H1 (cell line): ENCODE measurements around the gene BTBD9.

ENCODE experiments used
- ATF3 ChIP-seq: IDR thresholded peaks from 2 replicates; pipeline ENCODE4 v1.6.1; 2011; ENCODE audit warnings: low read depth, mild to moderate bottlenecking, low read length; ENCODE audit not compliant: insufficient read depth
- CBX5 ChIP-seq: fragments of 300-800, 300-1000 bp; sonication (generic); IDR thresholded peaks from 2 replicates; pipeline ENCODE4 v1.7.1; 2016; ENCODE audit warnings: antibody characterized with exemption, low read length, low read depth
- CHD2 ChIP-seq: IDR thresholded peaks from 2 replicates; pipeline ENCODE4 v1.6.1; 2012; ENCODE audit warnings: low read length, improper control_type of control experiment
- CTCF ChIP-seq, 3 experiments: IDR thresholded peaks; 1 replicate in 2 of 3; 2 replicates in 1 of 3; pipeline versions ENCODE4 v1.5.1 to v1.6.1; 2011; ENCODE audit warnings: low read length in 3 of 3, mild to moderate bottlenecking in 3 of 3, inconsistent platforms in 2 of 3, low read depth in 1 of 3, moderate library complexity in 1 of 3; ENCODE audit not compliant: insufficient read depth in 1 of 3; ENCODE audit errors: control extremely low read depth in 1 of 3
- EGR1 ChIP-seq: IDR thresholded peaks from 2 replicates; pipeline ENCODE4 v1.6.1; 2011; ENCODE audit warnings: low read depth, low read length, borderline replicate concordance
- EP300 ChIP-seq, 2 experiments: IDR thresholded peaks; 1 replicate in 1 of 2; 2 replicates in 1 of 2; pipeline ENCODE4 v1.6.1; 2011 to 2012; ENCODE audit warnings: low read depth in 2 of 2, low read length in 2 of 2, mild to moderate bottlenecking in 2 of 2, borderline replicate concordance in 1 of 2, inconsistent platforms in 1 of 2, moderate library complexity in 1 of 2
- GABPA ChIP-seq: IDR thresholded peaks from 2 replicates; pipeline ENCODE4 v1.6.1; 2011; ENCODE audit warnings: mild to moderate bottlenecking, low read length, moderate library complexity, borderline replicate concordance; ENCODE audit not compliant: insufficient read depth
- POLR2A ChIP-seq, 2 experiments: IDR thresholded peaks; 1 replicate in 1 of 2; 2 replicates in 1 of 2; pipeline ENCODE4 v1.6.1; 2011; ENCODE audit warnings: low read depth in 2 of 2, low read length in 2 of 2, mild to moderate bottlenecking in 2 of 2; ENCODE audit errors: control extremely low read depth in 1 of 2
- SIN3A ChIP-seq, 2 experiments: IDR thresholded peaks in 1 of 2; conservative IDR thresholded peaks in 1 of 2; 2 replicates each; pipeline ENCODE4 v1.6.1; 2011 to 2012; ENCODE audit warnings: low read length in 2 of 2, improper control_type of control experiment in 1 of 2, low read depth in 1 of 2, mild to moderate bottlenecking in 1 of 2
- SUZ12 ChIP-seq: fragments of 200-600 bp; sonication (generic); IDR thresholded peaks from 2 replicates; pipeline ENCODE4 v1.6.1; 2012; ENCODE audit warnings: mild to moderate bottlenecking, inconsistent platforms, low read length, moderate library complexity, mixed read lengths
- TBP ChIP-seq: IDR thresholded peaks from 2 replicates; pipeline ENCODE4 v1.6.1; 2011; ENCODE audit warnings: low read depth, low read length, improper control_type of control experiment
- TEAD4 ChIP-seq: IDR thresholded peaks from 2 replicates; pipeline ENCODE4 v1.6.1; 2012; ENCODE audit warnings: low read depth, low read length, inconsistent platforms, mixed read lengths
- USF2 ChIP-seq: IDR thresholded peaks from 2 replicates; pipeline ENCODE4 v1.6.1; 2011; ENCODE audit warnings: low read length, improper control_type of control experiment

- TF ChIP-seq TEAD4 (no peak), SUZ12 (no peak), EGR1 (no peak), CTCF (IDR thresholded peaks at IDR 0.05; ENCODE audit: control extremely low read depth in 1 of 3, insufficient read depth in 1 of 3, low read depth in 1 of 3, low read length in 3 of 3) (no peak), SIN3A (conservative IDR thresholded peaks at IDR 0.05 in 1 of 2, IDR thresholded peaks at IDR 0.05 in 1 of 2; ENCODE audit: low read depth in 1 of 2, low read length in 2 of 2) (no peak), GABPA (no peak), CHD2 (no peak), CBX5 (no peak), TBP (no peak), POLR2A (IDR thresholded peaks at IDR 0.05; ENCODE audit: control extremely low read depth in 1 of 2, low read depth in 2 of 2, low read length in 2 of 2) (no peak), ATF3 (no peak), EP300 (IDR thresholded peaks at IDR 0.05; ENCODE audit: borderline replicate concordance in 1 of 2, low read depth in 2 of 2, low read length in 2 of 2) (no peak), USF2 (no peak)
Observed at GRCh38 chr6:38283734-38284362, 355.9 kb downstream of the BTBD9 start.
